Measurements from ENCODE around the gene MAPK10. TPM values are rescaled to one million over a fixed set of nuclear protein-coding genes. Genes with fewer than 3 reads are reported as not detected.
A peak's percentile ranks its signal among the peaks of the same experiment; 100 is the strongest.
"Not testable (repeated sequence)": the region's sequence is repeated elsewhere in the genome, so short reads cannot be mapped to it uniquely, and the experiment has no call there.

Gene MAPK10
- total RNA-seq, 1 experiment from 2014 or later = 3.8 TPM

DNA sequence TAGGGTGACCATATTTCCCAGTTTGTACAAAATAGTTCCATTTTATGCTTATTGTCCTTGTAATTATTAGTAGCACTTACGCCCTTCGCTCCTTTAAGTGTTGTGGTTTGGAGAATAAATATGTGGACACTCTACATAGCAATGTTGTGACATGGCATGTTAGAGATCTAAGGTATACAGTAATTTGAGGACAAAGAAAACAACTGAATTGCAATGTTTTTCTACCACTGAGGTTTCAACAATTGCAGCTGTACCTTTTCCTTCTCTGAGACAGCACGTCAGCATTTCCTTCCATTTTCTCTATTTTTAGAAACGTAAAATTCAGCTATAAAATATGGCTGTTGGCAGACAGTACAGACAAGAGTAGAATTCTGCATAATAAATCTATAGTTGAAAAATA lies 323.1 kb downstream of the MAPK10 start:
- DNase-seq (ENCODE audit: low spot score) = peak; percentile 64

DNA sequence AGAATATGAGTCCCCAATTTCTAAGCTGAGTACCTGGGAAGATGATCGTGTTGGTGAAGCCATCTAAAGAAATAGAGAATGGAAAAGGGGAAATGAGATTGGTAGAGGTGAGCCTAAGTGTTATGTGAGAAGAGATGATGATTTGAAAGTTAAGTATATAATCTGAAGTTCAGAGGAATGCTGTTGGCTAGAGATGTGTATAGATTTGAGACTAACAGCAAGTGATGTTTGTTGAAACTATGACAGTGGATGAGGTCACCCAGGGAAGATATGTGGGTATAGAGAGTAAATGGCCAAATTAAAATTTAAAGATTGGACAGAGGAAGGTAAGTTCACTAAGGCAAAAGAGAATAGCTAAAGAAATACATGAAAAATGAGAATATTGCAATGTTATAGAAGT lies 324.2 kb downstream of the MAPK10 start:
- no peak for DNase-seq (ENCODE audit: low spot score)

DNA sequence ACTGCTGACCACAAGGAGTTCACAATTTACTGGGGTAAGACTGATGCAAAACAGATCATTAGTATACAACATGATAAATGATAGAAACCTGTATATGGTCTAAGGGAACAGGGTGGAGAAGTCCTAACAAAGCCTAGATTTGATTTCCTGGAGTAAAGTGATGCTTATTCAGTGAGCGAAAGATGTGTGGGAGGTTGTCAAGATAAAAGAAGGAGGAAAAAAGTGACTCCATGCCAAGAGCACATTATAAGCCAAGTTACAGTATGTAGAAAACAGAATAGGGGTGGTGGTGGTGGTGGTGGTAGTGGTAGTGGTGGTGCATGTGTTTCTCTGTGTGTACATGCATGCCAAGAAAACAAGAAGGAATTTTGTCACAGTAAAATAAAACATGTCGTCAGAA lies 325.2 kb downstream of the MAPK10 start:
- DNase-seq (ENCODE audit: low spot score) = no peak

DNA sequence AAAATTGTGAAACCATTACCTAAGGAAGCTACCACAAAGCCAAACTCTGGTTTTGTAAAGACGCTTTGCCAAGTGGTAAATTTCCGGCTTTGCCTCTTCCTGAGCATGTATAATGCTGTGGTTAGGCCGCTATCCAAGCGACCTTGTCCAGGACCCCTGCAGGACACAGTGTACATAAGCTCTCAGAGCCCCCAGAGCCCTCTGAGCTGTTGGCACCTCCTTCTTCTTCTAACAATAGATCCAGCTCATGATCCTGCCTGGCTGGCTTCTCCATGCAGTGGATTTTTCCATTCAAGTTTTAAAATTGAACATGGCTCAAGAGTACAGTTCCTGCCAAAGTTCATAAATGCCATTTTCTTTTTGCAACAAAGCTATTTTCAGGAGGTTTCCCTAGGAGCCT lies 326.7 kb downstream of the MAPK10 start:
- peak; percentile 77 for DNase-seq (ENCODE audit: low spot score)

DNA sequence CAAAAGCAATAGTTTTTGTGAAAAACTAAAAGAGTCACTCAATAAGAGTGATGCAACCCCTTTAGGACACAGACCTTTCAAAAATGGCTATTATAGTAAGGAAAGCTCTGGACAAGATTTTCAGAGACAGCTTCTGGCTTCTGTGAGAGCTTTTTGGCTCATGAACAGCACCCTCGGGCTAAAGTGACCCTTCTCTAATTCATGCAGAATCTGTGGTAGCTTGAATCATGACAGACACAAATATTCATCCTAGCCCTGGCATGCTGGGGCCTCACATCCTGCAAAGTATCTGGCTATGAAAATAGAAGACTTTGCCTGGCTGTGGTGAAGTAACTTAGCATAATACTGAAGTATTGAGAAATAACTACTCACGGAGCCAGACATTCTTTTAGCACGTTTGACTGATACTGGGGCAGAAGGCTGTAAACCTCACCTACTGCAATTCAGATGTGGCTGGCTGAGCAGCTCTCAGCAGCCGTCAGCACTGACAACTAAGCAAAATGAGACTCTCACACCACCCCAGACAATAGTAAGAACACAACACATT lies 327.3 kb downstream of the MAPK10 start:
- DNase-seq (ENCODE audit: low spot score) = peak; percentile 72

DNA sequence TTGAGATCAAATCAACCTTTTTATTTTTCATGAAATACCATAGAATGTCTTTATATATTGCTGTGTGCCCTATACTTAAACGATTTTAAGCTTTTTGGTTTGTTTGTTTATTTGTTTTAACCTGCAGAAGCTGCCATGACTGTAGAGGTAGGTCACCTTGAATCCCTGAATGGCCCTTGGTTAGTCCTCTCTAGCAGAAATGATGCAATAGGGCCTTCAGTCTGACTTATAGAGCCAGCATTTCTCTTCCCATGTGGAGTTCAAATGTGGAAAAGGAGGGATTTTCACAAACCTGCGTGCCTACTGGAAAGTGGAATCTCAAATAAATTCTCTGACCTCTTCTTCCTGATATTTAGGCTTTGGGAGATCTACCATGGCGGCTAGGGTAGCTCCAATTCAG lies 327.9 kb downstream of the MAPK10 start:
- DNase-seq (ENCODE audit: low spot score) = no peak

DNA sequence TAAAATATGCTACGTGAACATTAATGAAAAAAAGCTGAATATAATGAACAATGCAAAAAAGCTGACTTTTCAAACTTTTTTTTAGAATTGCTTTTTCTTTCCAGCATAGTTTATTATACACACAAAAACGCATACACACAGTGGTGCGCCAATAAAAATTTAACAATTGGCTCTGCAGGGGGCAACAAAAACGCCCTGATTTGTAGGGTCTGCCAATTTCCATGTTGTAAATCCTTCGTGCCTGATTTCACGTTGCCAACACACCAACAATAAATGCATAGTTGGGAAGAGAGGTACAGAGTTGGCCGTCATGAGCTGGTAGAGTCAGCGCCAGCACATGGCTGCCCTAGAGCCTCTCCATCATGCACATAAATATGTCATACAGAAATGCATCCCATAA lies 333.1 kb downstream of the MAPK10 start:
- no peak for DNase-seq (ENCODE audit: low spot score)

DNA sequence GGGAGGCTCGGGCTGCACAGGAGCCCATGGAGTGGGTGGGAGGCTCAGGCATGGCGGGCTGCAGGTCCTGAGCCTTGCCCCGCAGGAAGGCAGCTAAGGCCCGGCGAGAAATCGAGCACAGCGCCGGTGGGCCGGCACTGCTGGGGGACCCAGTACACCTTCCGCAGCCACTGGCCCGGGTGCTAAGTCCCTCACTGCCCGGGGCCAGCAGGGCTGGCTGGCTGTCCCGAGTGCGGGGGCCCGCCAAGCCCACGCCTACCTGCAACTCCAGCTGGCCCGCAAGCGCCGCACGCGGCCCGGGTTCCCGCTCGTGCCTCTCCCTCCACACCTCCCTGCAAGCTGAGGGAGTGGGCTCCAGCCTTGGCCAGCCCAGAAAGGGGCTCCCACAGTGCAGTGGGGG lies 338.2 kb downstream of the MAPK10 start:
- DNase-seq (ENCODE audit: low spot score) = not testable (repeated sequence)

DNA sequence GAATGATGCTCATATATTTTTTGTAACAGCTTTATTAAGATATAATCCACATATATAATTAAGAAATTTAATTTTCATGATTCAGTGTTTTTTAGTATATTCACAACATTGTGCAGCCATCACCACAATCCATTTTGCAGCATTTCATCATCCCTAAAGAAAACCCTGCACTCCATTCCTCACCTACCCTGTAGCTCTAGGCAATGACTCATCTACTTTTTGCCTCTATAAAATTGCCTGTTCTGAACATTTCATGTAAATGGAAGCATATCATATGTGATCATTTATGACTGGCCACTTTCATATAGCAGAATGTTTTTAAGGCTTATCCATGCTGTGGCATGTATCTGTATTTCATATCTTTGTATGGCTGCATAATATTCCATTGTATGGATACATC lies 339.9 kb downstream of the MAPK10 start:
- no peak for DNase-seq (ENCODE audit: low spot score)

DNA sequence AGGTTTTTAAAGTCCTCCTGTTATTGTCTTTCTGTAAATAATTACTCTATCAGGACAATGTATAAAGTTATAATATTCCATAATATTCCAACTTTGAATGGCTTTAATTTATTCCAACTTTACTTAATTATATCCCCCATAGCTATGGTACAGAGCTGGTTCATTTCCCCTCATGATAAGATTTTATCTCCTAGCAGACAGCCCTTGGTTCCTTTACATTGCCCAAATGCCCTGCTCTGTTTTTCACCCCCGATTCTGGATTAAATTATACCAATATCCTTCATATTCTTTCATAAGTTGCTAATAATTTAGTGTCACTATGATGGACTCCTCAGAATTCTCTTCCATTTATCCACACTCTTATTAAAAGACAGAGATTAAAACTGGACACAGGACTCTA lies 340.5 kb downstream of the MAPK10 start:
- no peak for DNase-seq (ENCODE audit: low spot score)

DNA sequence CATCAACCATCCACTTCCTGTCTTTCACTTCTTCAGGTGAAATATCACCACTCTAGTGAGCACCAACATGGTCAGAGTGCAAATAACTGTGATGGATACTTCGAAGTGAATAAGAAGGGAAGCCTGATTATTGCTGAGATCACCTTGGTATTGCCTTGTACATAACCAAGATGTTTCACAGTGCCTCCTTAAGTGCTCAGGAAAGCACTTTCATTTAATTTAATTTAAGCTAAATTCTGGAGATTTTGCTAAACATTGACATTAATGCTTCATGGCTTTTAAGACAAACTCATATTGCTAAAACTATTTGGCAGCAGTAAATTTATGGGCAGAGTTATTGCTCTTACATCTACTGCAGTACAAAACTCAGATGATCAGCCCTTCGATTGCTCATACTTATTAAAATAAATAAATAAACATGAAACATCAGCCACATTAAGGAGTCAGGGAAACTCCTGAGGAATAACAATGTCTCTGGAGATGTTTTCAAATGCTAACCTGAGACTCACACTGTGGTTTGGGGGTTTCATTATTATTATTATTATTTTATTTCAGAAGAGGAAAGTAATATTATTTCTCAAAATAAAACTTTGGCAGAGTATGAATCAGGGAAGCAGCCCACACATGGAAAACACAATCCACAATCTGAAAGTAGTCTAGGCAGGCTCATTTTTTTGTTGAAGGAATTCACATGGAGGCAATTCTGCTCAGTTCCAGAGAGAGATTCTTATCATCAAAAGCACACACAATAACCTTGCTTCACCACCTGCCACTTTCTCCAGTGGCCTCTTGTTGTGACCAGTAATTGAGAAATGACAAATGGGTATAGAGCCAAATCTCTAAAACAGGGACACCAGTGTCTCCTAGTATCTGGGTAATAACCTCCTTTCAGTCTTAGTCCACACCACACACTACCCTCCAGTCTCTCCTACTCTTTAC lies 344.2 kb downstream of the MAPK10 start:
- DNase-seq (ENCODE audit: low spot score) = no peak

DNA sequence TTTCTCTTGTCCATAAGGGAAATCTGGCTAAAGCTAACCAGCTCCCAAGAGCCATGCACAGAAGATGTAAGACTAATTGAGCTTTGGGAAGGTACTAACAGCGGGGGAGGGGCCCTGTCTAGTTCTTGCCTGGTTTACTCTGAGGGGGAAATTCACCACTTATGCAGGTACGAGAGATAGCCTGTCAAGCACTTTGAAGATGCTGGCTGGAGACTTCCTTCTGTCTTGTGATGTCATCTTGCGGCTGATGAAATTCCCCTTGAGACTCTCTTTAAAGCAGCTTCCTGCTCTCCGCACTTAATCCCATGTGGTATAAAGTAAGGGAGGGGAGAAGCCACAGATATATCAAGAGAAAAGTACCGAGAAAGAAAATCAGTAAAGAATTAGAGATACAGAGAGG lies 345.3 kb downstream of the MAPK10 start:
- DNase-seq (ENCODE audit: low spot score) = no peak

DNA sequence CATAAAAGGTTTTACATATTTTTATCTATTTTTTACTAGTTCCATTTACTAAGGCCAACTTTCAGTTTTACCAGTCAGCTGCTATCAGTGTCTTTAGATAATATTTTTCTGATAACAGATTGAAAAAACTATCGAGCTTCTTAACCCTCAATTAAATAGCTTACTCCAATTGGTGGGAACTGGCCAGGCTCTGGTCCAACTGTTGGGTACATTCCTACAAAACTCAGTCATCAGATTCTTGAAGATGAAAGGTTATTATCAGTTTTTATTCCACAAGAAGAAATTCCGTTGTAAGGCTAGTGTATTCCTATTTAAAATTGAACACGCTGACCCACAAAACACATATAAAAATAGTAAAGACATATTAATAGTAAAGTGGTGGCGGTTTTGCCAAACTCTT lies 346.2 kb downstream of the MAPK10 start:
- DNase-seq (ENCODE audit: low spot score) = no peak

DNA sequence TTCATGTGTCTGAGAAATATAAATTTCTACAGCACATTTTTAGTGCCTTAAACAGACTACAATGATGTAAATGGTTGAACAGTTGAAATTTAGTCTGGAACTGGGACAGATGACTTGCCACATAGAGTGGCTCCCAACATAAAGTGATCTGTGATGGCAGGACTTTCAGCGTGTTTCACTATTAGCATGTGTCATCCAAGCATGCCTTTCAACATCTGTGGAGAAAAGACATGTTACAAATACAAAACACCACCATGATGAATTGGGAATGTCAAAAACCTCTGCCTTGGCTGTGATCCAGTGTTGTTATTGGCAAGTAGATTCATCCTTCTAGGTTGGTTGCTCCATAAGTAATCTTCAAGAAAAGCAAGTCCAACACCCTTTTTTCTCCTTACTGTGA lies 348.7 kb downstream of the MAPK10 start:
- no peak for DNase-seq (ENCODE audit: low spot score)

DNA sequence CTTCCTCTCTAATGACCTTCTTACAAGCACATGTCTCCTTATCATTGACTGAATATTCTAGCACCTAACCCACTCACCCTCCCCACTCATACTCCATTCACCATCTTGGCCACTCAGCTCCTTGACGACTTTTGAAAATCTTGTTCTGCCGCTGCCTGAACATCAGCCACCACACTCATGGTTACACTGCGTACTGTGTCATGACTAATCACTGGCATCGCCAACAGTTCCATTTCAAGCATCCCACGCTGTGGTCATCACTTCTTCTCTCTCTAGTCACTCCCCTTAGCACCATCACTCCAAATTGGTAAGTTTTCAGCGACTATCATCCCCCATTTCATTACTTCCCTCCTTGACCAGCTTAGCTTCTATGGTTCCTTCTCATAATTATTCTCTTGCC lies 352.8 kb downstream of the MAPK10 start:
- no peak for DNase-seq (ENCODE audit: low spot score)

DNA sequence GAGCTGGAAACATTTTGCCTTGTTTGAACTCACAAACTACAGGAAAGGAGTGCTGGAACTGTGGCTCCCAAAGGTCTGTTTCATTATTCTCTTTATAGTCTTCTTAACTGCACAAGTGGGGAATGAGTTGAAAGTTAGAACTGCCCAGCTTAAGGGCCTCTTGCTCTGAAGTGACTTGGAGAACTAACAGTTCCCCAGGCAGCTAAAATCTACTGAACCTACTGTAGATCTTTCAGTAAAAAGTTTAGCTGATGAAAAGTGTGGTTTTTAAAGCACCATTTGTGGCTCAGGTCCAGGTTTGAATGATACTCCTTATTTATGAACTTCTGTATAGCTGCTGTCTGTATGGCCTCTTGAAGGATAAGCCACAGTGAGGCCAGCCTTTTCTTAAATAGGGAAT lies 353.8 kb downstream of the MAPK10 start:
- no peak for DNase-seq (ENCODE audit: low spot score)

DNA sequence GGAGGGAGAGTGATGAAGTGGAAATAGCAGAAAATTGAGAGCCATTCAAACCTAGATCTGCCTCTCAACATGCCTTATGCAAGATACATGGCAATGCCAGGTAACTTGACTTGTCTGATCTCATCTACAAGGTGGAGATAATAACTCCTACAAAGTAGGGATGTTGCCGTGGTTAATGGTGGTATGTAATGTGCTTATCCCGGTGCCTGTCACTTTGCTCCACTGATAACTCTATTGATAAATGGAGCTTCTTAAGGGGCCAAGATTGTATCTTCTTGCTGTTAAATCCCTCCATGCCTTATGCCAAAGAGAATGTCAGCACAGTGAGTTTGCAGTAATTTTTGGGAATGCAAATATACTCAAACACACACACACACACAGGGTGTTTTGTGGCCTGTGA lies 355.8 kb downstream of the MAPK10 start:
- no peak for DNase-seq (ENCODE audit: low spot score)

DNA sequence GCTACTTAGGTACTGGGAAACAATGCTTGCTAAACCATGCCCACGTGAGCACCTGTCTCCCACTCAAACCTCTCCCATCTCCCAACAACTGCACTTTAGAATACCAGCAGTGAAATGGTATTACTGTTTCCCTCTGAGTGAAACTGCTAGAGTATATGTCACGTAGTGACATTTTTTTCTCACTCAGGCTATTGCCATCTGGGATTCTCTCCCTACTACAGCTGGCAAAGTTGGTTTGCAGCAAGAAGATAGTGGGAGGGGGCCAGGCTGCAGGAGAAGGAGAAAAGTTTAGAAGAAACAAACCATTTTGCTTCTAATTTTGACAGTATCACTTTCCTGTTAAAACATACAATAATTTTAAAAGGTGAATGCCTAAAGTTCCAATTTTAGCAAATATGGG lies 358.3 kb downstream of the MAPK10 start:
- DNase-seq (ENCODE audit: low spot score) = no peak

DNA sequence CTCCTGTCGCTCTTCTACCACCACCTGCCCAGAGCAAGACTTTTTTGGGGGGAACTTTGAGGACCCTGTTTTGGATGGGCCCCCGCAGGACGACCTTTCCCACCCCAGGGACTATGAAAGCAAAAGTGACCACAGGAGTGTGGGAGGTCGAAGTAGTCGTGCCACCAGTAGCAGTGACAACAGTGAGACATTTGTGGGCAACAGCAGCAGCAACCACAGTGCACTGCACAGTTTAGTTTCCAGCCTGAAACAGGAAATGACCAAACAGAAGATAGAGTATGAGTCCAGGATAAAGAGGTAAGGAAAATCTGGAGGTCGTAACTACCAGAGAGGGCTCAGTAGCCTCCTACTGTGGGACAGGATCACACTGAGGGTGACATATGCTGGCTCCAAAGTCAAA lies 364.5 kb downstream of the MAPK10 start:
- no peak for DNase-seq (ENCODE audit: low spot score)

DNA sequence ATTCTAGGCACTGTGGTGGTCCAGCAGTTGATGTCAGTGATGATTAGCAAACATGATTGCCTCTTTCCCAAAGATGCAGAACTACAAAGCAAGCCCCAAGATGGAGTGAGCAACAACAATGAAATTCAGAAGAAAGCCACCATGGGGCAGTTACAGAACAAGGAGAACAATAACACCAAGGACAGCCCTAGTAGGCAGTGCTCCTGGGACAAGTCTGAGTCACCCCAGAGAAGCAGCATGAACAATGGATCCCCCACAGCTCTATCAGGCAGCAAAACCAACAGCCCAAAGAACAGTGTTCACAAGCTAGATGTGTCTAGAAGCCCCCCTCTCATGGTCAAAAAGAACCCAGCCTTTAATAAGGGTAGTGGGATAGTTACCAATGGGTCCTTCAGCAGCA lies 365.3 kb downstream of the MAPK10 start:
- DNase-seq (ENCODE audit: low spot score) = no peak

DNA sequence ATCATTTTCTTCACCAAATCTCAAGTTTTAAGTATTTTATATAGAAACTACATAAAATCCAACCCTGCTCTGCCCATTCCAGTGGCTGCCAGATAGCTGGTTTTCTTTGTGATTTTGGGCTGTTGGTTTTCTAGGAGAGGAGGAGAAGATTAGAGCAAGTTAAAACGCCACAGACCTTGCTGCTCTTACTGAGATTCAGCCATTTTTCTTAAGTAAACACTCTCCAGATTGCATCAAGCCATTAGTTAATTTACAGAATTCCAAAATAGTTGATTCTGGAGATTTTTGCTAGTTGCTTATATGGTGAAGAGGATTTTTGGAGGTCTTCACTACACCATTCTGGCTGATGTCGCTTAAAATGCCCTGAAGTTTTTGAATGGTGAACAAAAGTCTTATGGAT lies 366.2 kb downstream of the MAPK10 start:
- DNase-seq (ENCODE audit: low spot score) = no peak

DNA sequence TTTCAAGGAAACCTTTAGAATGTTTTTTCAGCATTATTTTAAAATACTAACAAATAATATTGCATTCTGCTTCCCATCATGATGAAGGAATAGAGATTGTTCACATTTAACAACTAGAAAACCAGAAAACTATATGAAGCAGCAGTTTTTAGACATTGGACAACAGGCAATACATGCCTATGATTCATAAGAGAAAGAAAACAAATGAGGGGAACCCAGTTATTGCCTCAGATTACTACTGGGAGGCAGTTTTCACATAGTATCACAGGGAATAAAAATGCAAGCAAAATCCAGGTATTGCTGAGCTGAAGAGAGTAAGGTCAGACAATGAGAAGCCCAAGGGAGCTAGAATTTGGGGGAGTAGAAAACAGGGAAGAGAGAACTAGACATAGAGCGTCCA lies 373.6 kb downstream of the MAPK10 start:
- DNase-seq (ENCODE audit: low spot score) = no peak

DNA sequence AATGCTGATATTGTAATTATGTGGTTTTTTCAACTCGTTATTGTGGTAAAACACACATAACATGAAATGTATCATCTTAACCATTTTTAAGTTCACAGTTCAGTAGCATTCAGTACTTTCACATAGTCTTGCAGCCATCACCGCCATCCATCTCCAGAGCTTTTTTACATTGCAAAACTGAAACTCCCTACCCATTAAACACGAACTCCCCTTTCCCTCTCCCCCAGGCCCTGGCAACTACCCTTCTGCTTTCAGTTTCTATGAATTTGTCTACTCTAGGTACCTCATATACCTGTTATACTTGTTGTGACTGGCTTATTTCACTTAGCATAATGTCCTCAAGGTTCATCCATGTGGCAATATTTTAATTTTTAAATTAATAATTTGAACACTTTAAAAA lies 380.6 kb downstream of the MAPK10 start:
- no peak for DNase-seq (ENCODE audit: low spot score)

DNA sequence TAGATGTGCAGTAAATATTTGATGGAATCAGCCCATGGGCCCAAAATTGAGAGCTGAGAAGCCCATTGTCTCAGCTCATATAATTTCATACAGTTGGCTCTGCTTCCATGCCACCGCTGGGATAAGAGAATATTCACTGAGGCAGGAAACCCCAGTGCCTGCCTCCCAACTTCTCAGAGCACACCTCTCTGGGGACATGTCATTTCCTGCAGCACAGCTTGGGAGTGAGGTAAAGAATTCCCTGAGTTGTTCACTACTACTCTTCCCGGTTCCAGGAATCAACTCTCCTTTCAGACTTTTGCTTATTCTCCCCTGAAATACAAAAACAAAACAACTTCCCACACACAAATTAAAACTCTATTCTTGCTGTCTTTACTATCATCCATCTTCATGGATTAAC lies 389.3 kb downstream of the MAPK10 start:
- no peak for DNase-seq (ENCODE audit: low spot score)
